Left colon (tissue), 2 donors: ENCODE measurements around the gene SRGAP3. TPM values are rescaled to one million over a fixed set of nuclear protein-coding genes. Genes with fewer than 3 reads are reported as not detected.

Experiments
- ATAC-seq: fragments of 200-7000 bp; cut with Tn5 transposase; one replicate; pipeline ENCODE4 v1.9.1; 2020; ENCODE audit warnings: mild to moderate bottlenecking, moderate library complexity
- DNase-seq, 2 donors: peaks; one replicate each; pipeline ENCODE4 v3.0.0-alpha.2; 2020
- intact Hi-C, 2 donors: fragments of 100-400 bp; cut with DNase I in 1 of 2; cut with micrococcal nuclease in 1 of 2; formaldehyde crosslinking; loops; one replicate each; pipeline versions ENCODE4 v1.11.2 to v1.14.0; 2022; cut with DNase I, micrococcal nuclease
- total RNA-seq, 2 donors: library from RNA; stranded (reverse); fragmentation: NEBNext Ultra II Directional; extraction: Animal tissue kit (Norgen Biotek cat#: 25700); gene quantifications; one replicate each; pipeline ENCODE4 v1.2.1, GENCODE V29; 2021
- donor health status: DM: no; HTN: no; CAD: no.
- donor health status: DM: yes; HTN: yes; CAD: no.

Gene SRGAP3
- total RNA-seq, 2 donors from 2014 or later: 7.9 to 8.0 TPM

GRCh38 chr3:9207116-9207763 lies 42.2 kb downstream of the SRGAP3 start:
- DNase-seq: no peak
- intact Hi-C loops: no loop called here
- ATAC-seq: peak; percentile 93

- ATAC-seq (no peak), DNase-seq (no peak)
- intact Hi-C loops: no loop called here
Observed at GRCh38 chr3:9206287-9206686, 43.2 kb downstream of the SRGAP3 start.

- ATAC-seq (no peak), DNase-seq (no peak)
- intact Hi-C loops: no loop called here
Observed at GRCh38 chr3:9205345-9206143, 43.9 kb downstream of the SRGAP3 start.

GRCh38 chr3:9204253-9204992 lies 45.0 kb downstream of the SRGAP3 start:
- ATAC-seq: peak; percentile 22
- intact Hi-C loops: no loop called here
- no peak for DNase-seq

GRCh38 chr3:9203317-9203716 lies 46.1 kb downstream of the SRGAP3 start:
- intact Hi-C loops: no loop called here
- no peak for ATAC-seq

GRCh38 chr3:9202546-9202945 lies 46.9 kb downstream of the SRGAP3 start:
- intact Hi-C loops: no loop called here
- ATAC-seq (no peak), DNase-seq (no peak)

More at GRCh38 chr3:9203317-9203716, 46.1 kb downstream of the SRGAP3 start:
- DNase-seq: no peak

- intact Hi-C loops: no loop called here
- no peak for DNase-seq
- no peak for ATAC-seq
Observed at GRCh38 chr3:9201955-9202354, 47.5 kb downstream of the SRGAP3 start.

- peak; percentile 58 for ATAC-seq
Observed at GRCh38 chr3:9201266-9201665, 48.2 kb downstream of the SRGAP3 start.

GRCh38 chr3:9199775-9200174 lies 49.7 kb downstream of the SRGAP3 start:
- DNase-seq: no peak
- no peak for ATAC-seq
- intact Hi-C loops: no loop called here

More at GRCh38 chr3:9201266-9201665, 48.2 kb downstream of the SRGAP3 start:
- no peak for DNase-seq
- intact Hi-C loops: no loop called here

GRCh38 chr3:9198899-9199335 lies 50.5 kb downstream of the SRGAP3 start:
- no peak for ATAC-seq
- no peak for DNase-seq
- intact Hi-C loops: no loop called here

- peak; percentile 19 to 39 for DNase-seq
- ATAC-seq: peak; percentile 55
- intact Hi-C loops: no loop called here
Observed at GRCh38 chr3:9198261-9198660, 51.2 kb downstream of the SRGAP3 start.

GRCh38 chr3:9196020-9196419 lies 53.4 kb downstream of the SRGAP3 start:
- DNase-seq (no peak), ATAC-seq (no peak)
- intact Hi-C loops: no loop called here

GRCh38 chr3:9195390-9195789 lies 54.1 kb downstream of the SRGAP3 start:
- intact Hi-C loops: no loop called here
- DNase-seq: no peak
- ATAC-seq: no peak

- DNase-seq: peak in 1 of 2 donors; percentile 43
- ATAC-seq: peak; percentile 85
- intact Hi-C loops: no loop called here
Observed at GRCh38 chr3:9194509-9195184, 54.8 kb downstream of the SRGAP3 start.

- DNase-seq (no peak), ATAC-seq (no peak)
- intact Hi-C loops: no loop called here
Observed at GRCh38 chr3:9193633-9194195, 55.7 kb downstream of the SRGAP3 start.

- ATAC-seq (no peak), DNase-seq (no peak)
- intact Hi-C loops: no loop called here
Observed at GRCh38 chr3:9193211-9193610, 56.2 kb downstream of the SRGAP3 start.

GRCh38 chr3:9192248-9193025 lies 57.0 kb downstream of the SRGAP3 start:
- ATAC-seq (peak; percentile 48), DNase-seq (no peak)
- intact Hi-C loops: no loop called here

GRCh38 chr3:9190276-9190675 lies 59.2 kb downstream of the SRGAP3 start:
- no peak for DNase-seq
- intact Hi-C loops: no loop called here
- ATAC-seq: no peak
